ENCODE results near the gene ICA1.

ICA1 gene

DNA sequence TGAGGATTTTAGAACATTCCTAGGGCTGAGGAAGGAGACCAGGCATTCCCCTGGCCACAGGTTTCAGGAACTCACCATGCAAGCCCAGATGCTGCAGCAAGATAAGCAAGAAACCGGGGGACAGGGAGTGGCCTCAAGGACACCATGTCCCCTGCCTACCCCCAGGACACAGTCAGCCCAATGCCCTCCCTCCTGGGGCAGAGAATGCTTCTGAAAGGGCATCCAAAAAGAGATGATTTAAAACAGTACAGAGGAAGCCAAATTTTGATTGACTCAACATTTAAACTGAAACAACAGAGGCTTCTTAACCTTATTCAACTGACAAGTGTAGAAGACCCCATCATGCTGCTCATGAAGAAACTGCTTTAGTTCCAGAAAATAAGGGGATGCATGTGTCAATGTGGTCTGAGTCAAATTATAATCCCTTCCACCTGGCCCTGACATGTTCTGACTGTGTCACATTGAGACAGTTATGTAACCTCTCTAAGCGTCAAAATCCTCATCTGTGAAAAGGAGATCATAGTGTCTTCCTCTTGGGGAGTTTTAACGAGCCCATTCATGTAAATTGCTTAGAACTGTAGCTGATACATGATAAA lies 60.0 kb downstream of the ICA1 start:
- DNase-seq (ENCODE audit: low read depth in 1 of 2, low spot score in 1 of 2) = no peak
- no peak for TF ChIP-seq JUND (IDR thresholded peaks at IDR 0.05; ENCODE audit: low read depth)
- in situ Hi-C loops (cut with HindIII; ENCODE audit: low pct_unique_long_range_greater_than_20kb, low sequenced_read_pairs) = no loop called here

DNA sequence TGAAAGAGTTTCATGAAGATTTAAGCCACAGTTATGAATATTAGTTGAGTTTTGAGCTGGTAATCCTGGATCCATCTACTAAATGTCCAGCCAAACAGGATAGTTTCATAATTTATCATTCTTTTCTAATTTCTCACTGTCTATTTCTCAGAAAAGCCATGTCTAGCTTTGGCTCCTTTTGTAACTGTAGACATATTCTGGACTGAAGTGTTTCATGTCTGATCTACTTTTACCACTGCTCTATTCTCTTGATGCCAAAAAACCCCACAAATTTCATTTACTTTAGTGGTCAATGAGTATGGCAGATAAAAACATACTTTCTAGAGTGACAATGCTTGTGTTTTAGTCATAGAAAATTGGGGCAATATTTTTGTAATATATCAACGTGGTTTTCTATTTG lies 61.2 kb downstream of the ICA1 start:
- no peak for DNase-seq (ENCODE audit: low read depth in 1 of 2, low spot score in 1 of 2)
- no peak for TF ChIP-seq JUND (IDR thresholded peaks at IDR 0.05; ENCODE audit: low read depth)
- in situ Hi-C loops (cut with HindIII; ENCODE audit: low pct_unique_long_range_greater_than_20kb, low sequenced_read_pairs) = no loop called here

DNA sequence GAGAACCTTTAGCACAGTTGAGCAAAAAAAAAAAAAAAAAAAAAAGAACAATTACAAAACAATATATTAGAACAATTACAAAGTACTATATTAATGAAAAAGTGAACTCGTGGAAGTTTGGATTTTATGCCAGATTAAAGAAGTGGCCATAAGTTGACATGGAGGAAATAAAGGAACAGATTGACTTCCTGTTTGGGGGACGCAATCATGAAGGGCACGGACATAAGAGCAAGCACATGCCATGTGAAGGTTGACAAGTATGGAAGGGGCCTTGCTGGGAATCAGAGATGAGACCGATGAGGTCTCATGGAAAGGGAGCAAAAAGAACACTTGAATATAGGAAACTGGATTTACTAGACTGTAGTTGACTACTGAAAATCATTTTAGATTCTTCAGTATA lies 61.7 kb downstream of the ICA1 start:
- no peak for TF ChIP-seq JUND (IDR thresholded peaks at IDR 0.05; ENCODE audit: low read depth)
- DNase-seq (ENCODE audit: low read depth in 1 of 2, low spot score in 1 of 2) = no peak
- in situ Hi-C loops (cut with HindIII; ENCODE audit: low pct_unique_long_range_greater_than_20kb, low sequenced_read_pairs) = no loop called here

DNA sequence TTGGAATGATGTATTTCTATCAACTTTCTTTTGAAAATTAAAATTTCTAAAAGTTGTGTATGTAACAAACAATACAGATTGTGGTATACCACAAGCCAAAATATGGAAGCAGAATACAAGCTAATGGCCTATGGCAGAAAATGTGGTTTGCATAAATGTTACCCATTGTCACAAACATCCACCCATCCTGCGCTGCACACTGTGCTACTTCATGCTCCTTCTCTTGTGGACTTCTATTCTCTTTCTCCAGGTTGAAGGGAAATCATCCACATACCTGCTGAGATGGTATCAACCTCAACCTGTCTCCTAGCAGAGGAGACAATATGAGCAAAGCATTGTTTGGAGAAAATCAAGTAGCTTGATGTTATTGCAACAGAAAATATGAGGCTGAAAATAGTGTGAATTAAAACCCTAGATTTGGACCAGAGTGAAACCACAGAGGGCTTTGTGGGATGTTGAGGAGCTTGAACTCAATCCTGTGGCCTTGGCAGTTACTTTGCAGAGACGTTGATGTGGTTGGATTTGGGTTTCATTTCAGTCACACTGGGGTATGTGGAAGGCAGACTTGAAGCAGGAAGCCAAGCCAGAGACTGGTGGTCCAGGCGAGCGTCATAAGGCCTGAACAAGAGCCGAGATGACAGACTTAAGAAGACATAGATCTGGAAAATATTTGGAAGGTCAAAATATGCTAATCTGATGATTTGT lies 63.8 kb downstream of the ICA1 start:
- in situ Hi-C loops (cut with HindIII; ENCODE audit: low pct_unique_long_range_greater_than_20kb, low sequenced_read_pairs) = no loop called here
- TF ChIP-seq JUND (IDR thresholded peaks at IDR 0.05; ENCODE audit: low read depth) = no peak
- no peak for DNase-seq (ENCODE audit: low read depth in 1 of 2, low spot score in 1 of 2)

DNA sequence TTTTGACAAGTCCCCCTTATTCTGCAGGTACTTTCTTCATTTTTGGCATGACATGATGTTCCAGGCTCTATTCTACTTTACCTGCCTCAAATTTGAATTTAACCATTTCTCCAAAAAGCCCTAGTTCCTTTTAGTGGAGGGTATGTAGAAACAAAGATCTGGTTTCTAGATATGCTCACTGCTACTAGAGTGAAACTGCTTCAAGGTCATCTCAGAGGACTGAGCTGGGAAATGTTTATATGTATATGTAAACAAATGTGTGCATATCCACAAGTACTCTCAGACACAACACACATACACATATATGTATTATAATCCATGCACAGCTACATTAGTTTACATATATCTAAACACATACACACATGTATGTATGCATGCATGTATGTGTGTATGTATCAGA lies 69.1 kb downstream of the ICA1 start:
- DNase-seq (ENCODE audit: low read depth in 1 of 2, low spot score in 1 of 2) = no peak
- TF ChIP-seq JUND (IDR thresholded peaks at IDR 0.05; ENCODE audit: low read depth) = no peak
- in situ Hi-C loops (cut with HindIII; ENCODE audit: low pct_unique_long_range_greater_than_20kb, low sequenced_read_pairs) = no loop called here

DNA sequence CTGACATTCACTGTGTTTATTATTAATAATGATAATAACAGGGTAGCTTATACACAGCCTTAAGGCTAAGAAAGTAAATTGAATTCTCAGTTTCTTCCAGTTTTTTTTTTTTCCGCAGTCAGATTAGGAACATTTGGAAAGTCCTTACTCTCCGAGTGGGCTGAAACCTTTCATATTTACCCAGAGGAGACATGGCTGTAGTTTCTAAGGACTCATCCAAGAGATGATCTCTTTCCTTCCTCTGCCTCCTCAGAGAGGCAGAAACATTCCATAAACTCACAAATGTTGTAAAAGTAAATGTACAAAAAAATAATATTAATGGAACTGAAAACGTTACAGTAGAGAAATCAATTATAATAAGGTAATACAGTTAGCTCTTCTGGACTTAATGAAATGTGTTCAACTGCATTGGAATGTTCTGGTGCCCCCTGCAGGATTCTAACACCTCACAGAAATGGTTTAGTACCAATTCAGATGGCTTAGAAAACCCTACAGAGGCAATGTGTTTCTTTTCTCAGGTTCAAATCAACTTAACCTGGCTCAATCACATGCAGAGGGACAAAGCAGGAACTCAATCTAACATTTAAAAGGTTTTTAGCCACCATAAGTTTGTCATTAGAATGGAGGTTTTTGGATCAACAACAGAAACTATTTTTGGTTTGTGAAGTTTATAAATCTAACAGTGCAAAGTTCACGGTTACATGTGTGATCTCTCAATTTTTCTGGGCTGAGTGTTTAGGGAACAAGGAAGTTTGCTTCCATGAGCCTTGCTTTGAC lies 71.7 kb downstream of the ICA1 start:
- in situ Hi-C loops (cut with HindIII; ENCODE audit: low pct_unique_long_range_greater_than_20kb, low sequenced_read_pairs) = no loop called here
- DNase-seq (ENCODE audit: low read depth in 1 of 2, low spot score in 1 of 2) = peak; percentile 51 to 76
- no peak for TF ChIP-seq JUND (IDR thresholded peaks at IDR 0.05; ENCODE audit: low read depth)

DNA sequence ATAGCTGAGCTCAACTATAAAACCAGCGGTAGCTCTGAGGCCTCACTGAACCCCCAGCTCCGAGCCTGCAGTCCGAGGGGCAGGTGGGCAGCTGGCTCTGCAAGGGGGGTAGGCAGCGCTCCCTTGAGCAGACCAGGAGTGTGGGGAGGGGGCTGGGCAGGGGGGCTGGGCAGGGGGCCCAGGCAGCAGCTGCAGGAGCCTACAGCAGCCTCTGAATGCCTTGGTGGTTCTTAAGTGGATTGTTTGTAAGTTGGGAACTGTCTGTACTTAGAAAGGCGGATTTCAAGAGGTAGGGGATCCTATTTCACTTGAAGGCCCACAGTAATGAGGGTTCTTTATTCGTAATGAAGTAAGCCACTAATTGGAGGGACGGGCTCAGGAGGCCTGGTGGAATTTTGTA lies 72.3 kb downstream of the ICA1 start:
- in situ Hi-C loops (cut with HindIII; ENCODE audit: low pct_unique_long_range_greater_than_20kb, low sequenced_read_pairs) = no loop called here
- no peak for TF ChIP-seq JUND (IDR thresholded peaks at IDR 0.05; ENCODE audit: low read depth)
- DNase-seq (ENCODE audit: low read depth in 1 of 2, low spot score in 1 of 2) = no peak

DNA sequence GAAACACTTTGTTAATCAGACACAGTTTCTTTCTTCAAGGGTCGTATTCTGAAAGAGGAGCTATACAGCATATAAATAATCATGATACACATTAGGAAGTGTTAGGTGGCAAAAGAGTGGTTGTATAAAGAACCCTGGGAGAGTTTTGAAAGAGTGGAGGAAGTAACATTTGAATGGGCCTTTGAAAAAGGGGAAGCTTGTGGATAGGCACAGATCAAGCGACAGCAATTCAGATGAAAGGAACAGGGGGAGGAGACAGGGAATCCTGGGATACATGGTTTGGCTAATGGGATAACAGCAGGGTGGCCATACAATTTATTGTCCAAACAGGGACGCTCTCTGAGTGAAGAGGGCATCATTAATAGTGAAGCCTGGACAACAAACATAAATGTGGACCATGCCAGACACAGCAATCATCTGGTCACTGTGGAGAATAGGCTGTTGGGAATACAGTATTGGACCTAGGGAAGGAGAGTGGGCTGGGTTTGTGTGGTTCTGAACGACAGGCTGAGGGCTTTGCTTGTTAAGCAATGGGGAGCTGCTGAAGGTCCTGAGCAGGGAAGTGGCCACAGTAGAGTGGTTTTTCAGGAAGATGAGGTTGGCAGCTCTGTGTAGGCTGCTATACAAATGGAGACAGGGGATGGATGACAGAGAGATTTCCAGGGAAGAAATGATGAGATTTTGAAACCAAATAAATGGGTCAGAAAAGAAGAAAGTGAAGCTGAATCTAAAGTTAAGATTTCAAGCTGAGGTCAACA lies 75.9 kb downstream of the ICA1 start:
- DNase-seq (ENCODE audit: low read depth in 1 of 2, low spot score in 1 of 2) = no peak
- TF ChIP-seq JUND (IDR thresholded peaks at IDR 0.05; ENCODE audit: low read depth) = no peak
- in situ Hi-C loops (cut with HindIII; ENCODE audit: low pct_unique_long_range_greater_than_20kb, low sequenced_read_pairs) = no loop called here

DNA sequence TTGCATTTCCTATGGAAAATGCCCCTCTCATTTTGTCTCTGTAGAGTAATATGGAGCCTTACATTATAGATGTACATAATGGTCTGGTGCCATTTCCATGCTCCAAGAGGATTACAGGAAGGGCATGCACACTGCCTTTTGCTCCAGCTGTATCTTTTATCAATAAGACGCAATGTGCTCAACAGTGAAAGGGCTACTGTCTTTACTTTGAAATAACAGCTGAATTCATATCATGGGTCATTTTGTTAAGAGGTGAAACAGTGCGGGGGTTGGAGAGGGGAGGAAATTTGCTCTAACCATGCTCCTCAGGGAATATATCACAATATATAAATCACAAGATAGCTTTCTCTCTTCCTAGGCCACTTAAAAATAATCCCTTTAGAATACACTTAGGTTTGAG lies 77.7 kb downstream of the ICA1 start:
- TF ChIP-seq JUND (IDR thresholded peaks at IDR 0.05; ENCODE audit: low read depth) = no peak
- no peak for DNase-seq (ENCODE audit: low read depth in 1 of 2, low spot score in 1 of 2)
- in situ Hi-C loops (cut with HindIII; ENCODE audit: low pct_unique_long_range_greater_than_20kb, low sequenced_read_pairs) = no loop called here

DNA sequence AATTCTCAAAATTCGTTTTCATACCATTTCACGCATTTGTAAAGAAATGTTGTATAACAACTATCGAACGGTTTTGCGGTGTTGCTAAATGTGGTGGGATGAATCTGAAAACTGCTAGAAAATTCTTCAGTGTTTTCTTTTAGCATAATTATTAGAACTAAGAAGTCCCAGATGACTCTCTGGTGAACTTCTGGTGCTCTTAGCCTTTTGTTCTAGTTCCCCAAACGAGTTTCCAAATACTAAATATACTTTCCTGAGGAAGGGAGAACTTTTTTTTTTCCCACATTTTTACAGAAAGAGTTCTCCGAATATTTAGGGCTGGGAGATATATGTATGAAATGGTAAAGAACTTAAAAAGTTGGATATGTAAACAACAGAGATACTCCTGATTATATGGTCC lies 82.5 kb downstream of the ICA1 start:
- in situ Hi-C loops (cut with HindIII; ENCODE audit: low pct_unique_long_range_greater_than_20kb, low sequenced_read_pairs) = no loop called here
- no peak for DNase-seq (ENCODE audit: low read depth in 1 of 2, low spot score in 1 of 2)
- TF ChIP-seq JUND (IDR thresholded peaks at IDR 0.05; ENCODE audit: low read depth) = no peak

DNA sequence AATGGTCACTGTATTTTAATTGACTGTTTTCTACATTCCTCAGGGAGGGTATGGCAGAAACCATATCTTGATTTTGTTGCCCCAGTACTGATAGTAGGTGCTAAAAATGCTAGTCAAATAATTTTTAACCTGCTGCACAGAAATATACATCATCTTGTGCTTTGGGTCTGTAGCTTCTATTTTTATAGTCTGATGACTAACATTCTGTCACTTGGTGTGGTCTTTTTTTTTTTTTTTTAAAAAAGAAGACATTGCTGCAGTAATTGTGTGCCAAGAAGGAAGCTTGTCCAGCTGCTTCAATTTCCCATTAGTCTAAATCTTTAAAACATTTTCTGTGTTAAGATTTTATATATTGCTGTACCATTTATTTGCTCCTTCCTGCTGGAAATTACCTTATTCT lies 83.6 kb downstream of the ICA1 start:
- in situ Hi-C loops (cut with HindIII; ENCODE audit: low pct_unique_long_range_greater_than_20kb, low sequenced_read_pairs) = no loop called here
- no peak for DNase-seq (ENCODE audit: low read depth in 1 of 2, low spot score in 1 of 2)
- TF ChIP-seq JUND (IDR thresholded peaks at IDR 0.05; ENCODE audit: low read depth) = no peak

DNA sequence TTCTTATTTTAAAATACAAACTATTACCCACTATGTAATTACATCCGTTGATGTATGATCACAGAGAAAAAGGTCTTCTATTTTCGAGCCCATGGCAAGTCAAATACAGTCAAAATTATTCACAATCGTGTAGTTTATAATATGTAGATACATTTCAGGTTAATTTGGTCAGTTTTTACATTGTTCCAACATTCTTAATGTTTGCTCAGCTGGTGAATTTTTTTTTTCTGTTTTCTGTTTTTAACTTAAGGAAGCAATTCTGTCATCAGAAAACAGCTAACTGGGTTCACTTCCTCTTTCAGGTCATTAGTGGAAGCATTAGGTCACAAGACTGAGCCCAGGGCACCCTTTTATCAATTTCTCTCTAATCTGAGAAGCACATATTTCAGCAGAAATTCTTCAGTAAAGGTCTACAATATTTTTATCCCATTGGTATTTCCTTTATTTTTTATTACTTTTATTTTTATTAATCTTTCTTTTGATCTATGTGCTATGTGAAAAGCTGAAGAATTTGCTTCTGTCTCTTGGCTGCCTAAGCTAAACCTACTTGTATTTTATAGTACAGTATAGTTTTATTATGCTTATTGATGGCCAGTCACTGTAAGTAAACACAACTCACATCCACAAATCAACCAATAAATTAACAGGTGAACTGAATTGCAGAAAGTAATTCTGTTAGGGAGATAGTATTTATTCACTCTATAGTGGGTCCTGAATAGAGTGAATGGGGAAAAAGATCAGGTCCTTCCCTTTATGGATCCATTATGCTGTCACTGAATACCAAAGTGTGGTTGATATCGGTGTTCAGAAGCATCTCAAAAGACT lies 84.6 kb downstream of the ICA1 start:
- no peak for DNase-seq (ENCODE audit: low read depth in 1 of 2, low spot score in 1 of 2)
- no peak for TF ChIP-seq JUND (IDR thresholded peaks at IDR 0.05; ENCODE audit: low read depth)
- in situ Hi-C loops (cut with HindIII; ENCODE audit: low pct_unique_long_range_greater_than_20kb, low sequenced_read_pairs) = no loop called here
